ENCODE results near the gene TEKTIP1.
"Not testable (repeated sequence)": the region's sequence is repeated elsewhere in the genome, so short reads cannot be mapped to it uniquely, and the experiment has no call there.

The TEKTIP1 gene

DNA sequence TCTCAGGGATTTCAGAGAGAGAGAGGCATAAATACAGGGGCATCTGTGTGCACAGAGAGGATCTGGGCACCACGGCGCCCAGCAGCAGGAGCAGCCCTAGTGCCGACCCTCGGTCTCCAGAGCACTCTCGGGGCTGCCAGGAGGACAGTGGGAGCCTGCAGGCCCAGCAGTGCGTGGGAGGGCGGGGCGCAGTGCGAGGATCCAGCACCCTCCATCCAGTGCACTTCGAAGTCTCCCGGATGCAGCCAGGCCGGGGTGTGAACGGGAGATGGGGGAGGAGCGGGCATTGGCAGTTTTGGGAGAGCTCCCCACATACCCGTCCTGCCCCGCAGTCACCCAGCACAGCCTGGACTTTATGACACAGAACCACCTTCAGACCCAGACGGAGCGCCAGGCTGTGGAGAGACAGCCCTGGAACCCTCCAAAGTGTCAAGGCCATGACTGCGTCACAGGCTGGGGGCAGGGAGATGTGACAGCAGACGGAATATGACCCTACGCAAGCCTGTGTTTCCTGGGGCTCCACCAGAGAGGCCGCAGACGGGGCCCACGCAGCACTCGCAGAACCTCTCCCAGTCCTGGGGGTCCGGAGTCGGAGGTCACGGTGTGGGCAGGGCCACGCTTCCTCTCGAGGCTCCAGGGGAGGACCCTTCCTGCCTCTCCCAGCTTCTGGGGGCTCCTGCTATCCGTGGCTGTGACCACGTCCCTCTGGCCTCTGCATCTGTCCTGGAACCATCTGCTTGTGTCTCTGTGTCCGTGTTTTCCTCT lies 14.7 kb upstream of the TEKTIP1 start:
- TF ChIP-seq POLR2A (IDR thresholded peaks at IDR 0.05; ENCODE audit: low read depth, low read length): no peak
- FAIRE-seq (no peak), DNase-seq (ENCODE audit: insufficient read length, low spot score) (no peak)

- no peak for TF ChIP-seq POLR2A (IDR thresholded peaks at IDR 0.05; ENCODE audit: low read depth, low read length)
- DNase-seq (ENCODE audit: insufficient read length, low spot score): no peak
- no peak for FAIRE-seq
Observed at GRCh38 chr19:3524904-3525451, 14.0 kb upstream of the TEKTIP1 start.

DNA sequence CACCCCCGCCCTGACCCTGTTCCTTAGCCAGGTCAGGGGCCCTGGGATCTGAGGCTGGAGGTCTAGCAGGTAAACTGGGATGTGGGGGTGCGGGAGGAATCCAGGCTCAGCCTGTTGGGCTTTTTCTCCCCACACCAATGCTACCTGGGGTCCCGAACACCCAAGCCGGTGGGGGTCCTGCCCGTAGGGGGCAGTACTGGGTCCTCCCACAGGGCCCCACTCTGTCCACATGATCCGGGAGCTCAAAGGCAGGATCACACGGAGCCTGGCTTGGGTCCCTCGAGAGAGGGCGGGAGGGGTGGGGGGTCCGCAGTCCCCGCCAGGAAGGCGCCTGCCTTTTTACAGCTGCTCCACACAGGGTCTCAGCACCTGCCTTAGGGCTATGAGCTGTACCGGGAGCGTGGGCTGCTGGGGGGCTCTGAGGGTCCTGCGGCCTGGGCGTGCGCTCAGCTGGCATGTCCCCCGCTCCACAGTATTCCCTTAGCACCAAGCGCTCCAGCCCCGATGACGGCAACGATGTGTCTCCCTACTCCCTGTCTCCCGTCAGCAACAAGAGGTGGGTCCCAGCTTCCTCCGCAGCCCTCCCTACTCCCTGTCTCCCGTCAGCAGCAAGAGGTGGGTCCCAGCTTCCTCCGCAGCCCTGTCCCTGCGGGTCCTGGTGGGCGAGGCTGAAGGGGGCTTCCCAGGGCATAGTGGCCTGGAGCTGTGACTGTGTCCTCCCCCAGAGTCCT lies 12.3 kb upstream of the TEKTIP1 start:
- DNase-seq (ENCODE audit: insufficient read length, low spot score) (no peak), FAIRE-seq (no peak)
- TF ChIP-seq POLR2A (IDR thresholded peaks at IDR 0.05; ENCODE audit: low read depth, low read length): no peak

DNA sequence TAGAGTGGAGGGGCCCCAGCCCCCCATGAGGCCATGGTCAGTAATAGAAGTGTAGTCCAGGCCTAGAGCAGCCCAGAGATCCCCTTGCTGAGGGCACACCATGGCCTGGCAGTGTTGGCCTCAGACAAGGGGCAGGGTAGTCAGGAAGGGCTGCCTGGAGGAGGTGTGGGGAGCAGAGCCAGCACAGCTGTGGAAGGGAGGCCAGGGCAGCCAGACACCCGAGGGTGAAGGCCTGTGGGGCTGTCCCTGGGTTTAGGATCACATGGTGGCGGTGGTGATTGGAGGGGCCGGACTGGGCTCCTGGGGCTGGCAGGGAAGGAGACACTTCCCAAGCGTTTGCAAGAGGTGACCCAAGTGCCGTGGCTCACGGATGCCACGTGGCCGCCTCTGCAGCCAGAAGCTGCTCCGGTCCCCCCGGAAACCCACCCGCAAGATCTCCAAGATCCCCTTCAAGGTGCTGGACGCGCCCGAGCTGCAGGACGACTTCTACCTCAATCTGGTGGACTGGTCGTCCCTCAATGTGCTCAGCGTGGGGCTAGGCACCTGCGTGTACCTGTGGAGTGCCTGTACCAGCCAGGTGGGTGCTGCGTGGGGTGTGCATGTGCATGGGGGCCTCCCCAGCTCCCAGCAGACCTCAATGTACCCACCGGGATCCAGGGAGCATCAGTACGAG lies 11.6 kb upstream of the TEKTIP1 start:
- no peak for FAIRE-seq

GRCh38 chr19:3528080-3528479 lies 10.9 kb upstream of the TEKTIP1 start:
- FAIRE-seq (no peak), DNase-seq (ENCODE audit: insufficient read length, low spot score) (no peak)
- TF ChIP-seq POLR2A (IDR thresholded peaks at IDR 0.05; ENCODE audit: low read depth, low read length): no peak

More for the DNA sequence above, 11.6 kb upstream of the TEKTIP1 start:
- DNase-seq (ENCODE audit: insufficient read length, low spot score): no peak
- TF ChIP-seq POLR2A (IDR thresholded peaks at IDR 0.05; ENCODE audit: low read depth, low read length): no peak

DNA sequence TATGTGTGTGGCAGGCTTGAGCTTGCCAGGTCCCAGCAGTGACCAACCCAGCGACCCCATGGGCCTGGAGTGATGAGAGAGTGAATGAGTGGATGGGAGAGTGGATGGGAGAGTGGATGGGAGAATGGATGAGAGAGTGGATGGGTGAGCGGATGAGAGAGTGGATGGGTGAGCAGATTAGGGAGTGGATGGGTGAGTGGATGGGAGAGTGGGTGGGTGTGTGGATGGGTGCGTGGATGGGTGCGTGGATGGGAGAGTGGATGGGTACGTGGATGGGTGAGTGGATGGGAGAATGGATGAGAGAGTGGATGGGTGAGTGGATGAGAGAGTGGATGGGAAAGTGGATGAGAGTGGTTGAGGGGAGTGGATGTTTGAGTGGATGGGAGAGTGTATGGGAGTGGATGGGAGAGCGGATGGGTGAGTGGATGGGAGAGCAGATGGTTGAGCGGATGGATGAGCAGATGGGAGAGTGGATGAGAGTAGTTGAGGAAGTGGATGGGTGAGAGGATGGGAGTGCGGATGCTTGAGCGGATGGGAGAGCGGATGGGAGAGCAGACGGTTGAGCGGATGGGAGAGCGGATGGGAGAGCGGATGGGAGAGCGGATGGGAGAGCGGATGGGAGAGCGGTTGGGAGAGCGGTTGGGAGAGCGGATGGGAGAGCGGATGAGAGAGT lies 10.3 kb upstream of the TEKTIP1 start:
- FAIRE-seq: no peak
- no peak for DNase-seq (ENCODE audit: insufficient read length, low spot score)
- TF ChIP-seq POLR2A (IDR thresholded peaks at IDR 0.05; ENCODE audit: low read depth, low read length): no peak

DNA sequence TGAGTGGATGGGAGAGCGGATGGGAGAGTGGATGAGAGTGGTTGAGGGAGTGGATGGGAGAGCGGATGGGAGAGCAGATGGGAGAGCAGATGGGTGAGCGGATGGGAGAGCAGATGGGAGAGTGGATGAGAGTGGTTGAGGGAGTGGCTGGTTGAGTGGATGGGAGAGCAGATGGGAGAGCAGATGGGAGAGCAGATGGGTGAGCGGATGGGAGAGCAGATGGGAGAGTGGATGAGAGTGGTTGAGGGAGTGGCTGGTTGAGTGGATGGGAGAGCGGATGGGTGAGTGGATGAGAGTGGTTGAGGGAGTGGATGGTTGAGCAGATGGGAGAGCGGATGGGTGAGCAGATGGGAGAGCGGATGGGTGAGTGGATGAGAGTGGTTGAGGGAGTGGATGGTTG lies 9.7 kb upstream of the TEKTIP1 start:
- FAIRE-seq; DNase-seq (ENCODE audit: insufficient read length, low spot score): not testable (repeated sequence)

DNA sequence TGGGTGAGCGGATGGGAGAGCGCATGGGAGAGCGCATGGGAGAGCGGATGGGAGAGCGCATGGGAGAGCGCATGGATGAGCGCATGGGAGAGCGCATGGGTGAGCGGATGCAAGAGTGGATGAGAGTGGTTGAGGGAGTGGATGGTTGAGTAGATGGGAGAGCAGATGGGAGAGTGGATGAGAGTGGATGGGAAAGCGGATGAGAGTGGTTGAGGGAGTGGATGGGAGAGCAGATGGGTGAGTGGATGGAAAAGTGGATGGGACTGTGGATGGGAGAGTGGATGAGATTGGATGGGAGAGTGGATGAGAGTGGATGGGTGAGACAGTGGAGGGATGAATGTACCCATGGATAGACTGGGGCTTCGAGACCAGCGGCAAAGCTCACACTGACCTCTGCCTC lies 8.6 kb upstream of the TEKTIP1 start:
- FAIRE-seq (no peak), DNase-seq (ENCODE audit: insufficient read length, low spot score) (no peak)
- TF ChIP-seq POLR2A (IDR thresholded peaks at IDR 0.05; ENCODE audit: low read depth, low read length): no peak

DNA sequence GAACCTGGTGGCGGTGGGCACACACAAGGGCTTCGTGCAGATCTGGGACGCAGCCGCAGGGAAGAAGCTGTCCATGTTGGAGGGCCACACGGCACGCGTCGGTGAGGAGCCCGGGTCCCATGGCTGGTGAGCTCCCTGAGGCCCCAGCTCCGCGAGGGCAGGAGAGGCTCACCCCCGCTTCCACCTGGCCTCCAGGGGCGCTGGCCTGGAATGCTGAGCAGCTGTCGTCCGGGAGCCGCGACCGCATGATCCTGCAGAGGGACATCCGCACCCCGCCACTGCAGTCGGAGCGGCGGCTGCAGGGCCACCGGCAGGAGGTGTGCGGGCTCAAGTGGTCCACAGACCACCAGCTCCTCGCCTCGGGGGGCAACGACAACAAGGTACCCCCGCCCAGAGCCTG lies 7.3 kb upstream of the TEKTIP1 start:
- no peak for FAIRE-seq
- TF ChIP-seq POLR2A (IDR thresholded peaks at IDR 0.05; ENCODE audit: low read depth, low read length): no peak
- no peak for DNase-seq (ENCODE audit: insufficient read length, low spot score)

- FAIRE-seq: no peak
- no peak for TF ChIP-seq POLR2A (IDR thresholded peaks at IDR 0.05; ENCODE audit: low read depth, low read length)
- no peak for DNase-seq (ENCODE audit: insufficient read length, low spot score)
Observed at GRCh38 chr19:3532154-3532786, 6.7 kb upstream of the TEKTIP1 start.

- no peak for DNase-seq (ENCODE audit: insufficient read length, low spot score)
- TF ChIP-seq POLR2A (IDR thresholded peaks at IDR 0.05; ENCODE audit: low read depth, low read length): no peak
- FAIRE-seq: no peak
Observed at GRCh38 chr19:3533033-3533432, 5.9 kb upstream of the TEKTIP1 start.

DNA sequence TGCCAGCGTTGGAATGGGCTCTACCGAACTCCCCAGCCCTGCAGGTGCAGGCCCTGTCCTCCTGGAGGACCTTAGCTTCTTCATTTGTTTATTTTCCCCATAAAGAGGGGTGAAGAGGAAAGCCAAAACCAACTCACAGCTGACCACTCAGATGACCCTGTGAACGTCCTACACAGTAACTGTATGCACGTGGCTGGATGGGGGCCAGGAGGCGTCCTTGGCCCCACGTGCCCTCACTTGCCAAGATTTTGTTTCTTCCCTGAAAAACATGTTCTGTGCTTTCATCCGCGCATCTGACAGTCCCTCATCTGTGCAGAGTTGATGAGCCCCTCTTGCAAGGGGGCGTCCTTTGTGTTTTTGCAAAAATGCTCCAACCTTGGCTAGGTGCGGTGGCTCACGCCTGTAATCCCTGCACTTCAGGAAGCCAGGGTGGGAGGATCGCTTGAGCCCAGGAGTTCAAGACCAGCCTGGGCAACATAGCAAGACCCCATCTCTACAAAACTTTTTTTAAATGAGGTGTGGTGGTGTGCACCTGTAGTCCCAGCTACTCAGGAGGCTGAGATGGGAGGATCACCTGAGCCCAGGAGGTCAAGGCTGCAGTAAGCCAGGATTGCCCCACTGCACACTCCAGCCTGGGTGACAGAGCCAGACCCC lies 5.3 kb upstream of the TEKTIP1 start:
- FAIRE-seq (no peak), DNase-seq (ENCODE audit: insufficient read length, low spot score) (no peak)
- no peak for TF ChIP-seq POLR2A (IDR thresholded peaks at IDR 0.05; ENCODE audit: low read depth, low read length)

Measured in H54 (cell line).